Endometrial microvascular endothelial cells (primary cell): Measurements from ENCODE around the gene AKAP8L. TPM values are rescaled to one million over a fixed set of nuclear protein-coding genes. Genes with fewer than 3 reads are reported as not detected.

ENCODE experiments used
- in situ Hi-C: cut with HindIII; loops from 2 replicates; pipeline ENCODE4 v1.10.0; 2017; ENCODE audit warnings: low sequenced_read_pairs, low pct_unique_long_range_greater_than_20kb; ENCODE audit errors: inconsistent ontology term
- total RNA-seq: library from RNA; depleted of rRNA; stranded (reverse); fragments of >200 nt; gene quantifications from one replicate; pipeline ENCODE4 v1.2.3, GENCODE V29; 2015; ENCODE audit errors: inconsistent ontology term

AKAP8L gene
- total RNA-seq, 1 donor from 2014 or later, result 45.8 TPM

GRCh38 chr19:15437355-15438123 lies 18.8 kb upstream of the AKAP8L start:
- in situ Hi-C loops, result no loop called here

GRCh38 chr19:15436826-15437110 lies 18.0 kb upstream of the AKAP8L start:
- in situ Hi-C loops, result no loop called here

- in situ Hi-C loops, result no loop called here
Observed at GRCh38 chr19:15436012-15436825, 17.4 kb upstream of the AKAP8L start.

GRCh38 chr19:15433519-15434069 lies 14.8 kb upstream of the AKAP8L start:
- in situ Hi-C loops, result no loop called here

GRCh38 chr19:15432629-15433518 lies 14.1 kb upstream of the AKAP8L start:
- in situ Hi-C loops, result no loop called here

GRCh38 chr19:15432018-15432494 lies 13.3 kb upstream of the AKAP8L start:
- in situ Hi-C loops, result no loop called here

GRCh38 chr19:15431396-15432017 lies 12.7 kb upstream of the AKAP8L start:
- in situ Hi-C loops, result no loop called here

- in situ Hi-C loops, result no loop called here
Observed at GRCh38 chr19:15430526-15431120, 11.8 kb upstream of the AKAP8L start.

- in situ Hi-C loops, result no loop called here
Observed at GRCh38 chr19:15429825-15430467, 11.2 kb upstream of the AKAP8L start.

- in situ Hi-C loops, result no loop called here
Observed at GRCh38 chr19:15428956-15429824, 10.4 kb upstream of the AKAP8L start.

- in situ Hi-C loops, result no loop called here
Observed at GRCh38 chr19:15427991-15428471, 9.2 kb upstream of the AKAP8L start.

- in situ Hi-C loops, result no loop called here
Observed at GRCh38 chr19:15427350-15427700, 8.5 kb upstream of the AKAP8L start.

GRCh38 chr19:15426485-15427349 lies 7.9 kb upstream of the AKAP8L start:
- in situ Hi-C loops, result no loop called here

GRCh38 chr19:15425321-15425950 lies 6.6 kb upstream of the AKAP8L start:
- in situ Hi-C loops, result no loop called here

GRCh38 chr19:15424692-15425272 lies 6.0 kb upstream of the AKAP8L start:
- in situ Hi-C loops, result no loop called here
